HepG2 (cell line): ENCODE results near the gene P2RY6. TPM values are rescaled to one million over a fixed set of nuclear protein-coding genes. Genes with fewer than 3 reads are reported as not detected.

Experiments
- ATRX ChIP-seq: sonication (generic); formaldehyde crosslinking; IDR thresholded peaks from 2 replicates; pipeline ENCODE4 v1.4.0; 2020; ENCODE audit warnings: missing genetic modification reagents, borderline replicate concordance
- CTCF ChIP-seq: sonication (generic); formaldehyde crosslinking; IDR thresholded peaks from 2 replicates; pipeline ENCODE4 v1.5.0; 2020; ENCODE audit warnings: mild to moderate bottlenecking, missing genetic modification reagents, moderate library complexity
- FOSL2 ChIP-seq: sonication (generic); formaldehyde crosslinking; IDR thresholded peaks from 2 replicates; pipeline ENCODE4 v1.4.0; 2020; ENCODE audit warnings: missing genetic modification reagents
- GATAD1 ChIP-seq: IDR thresholded peaks from 2 replicates; pipeline ENCODE4 v1.6.1; 2016; ENCODE audit warnings: missing genetic modification reagents, missing compliant biosample characterization
- KAT2B ChIP-seq: fragments of 150-350 bp; IDR thresholded peaks from 2 replicates; pipeline ENCODE4 v1.6.1; 2014; ENCODE audit warnings: low read depth, low read length, borderline replicate concordance
- KDM6A ChIP-seq: IDR thresholded peaks from 2 replicates; pipeline ENCODE4 v1.6.1; 2016; ENCODE audit warnings: low read depth
- MLXIP ChIP-seq: sonication (generic); formaldehyde crosslinking; IDR thresholded peaks from 2 replicates; pipeline ENCODE4 v1.9.0; 2021; ENCODE audit warnings: missing genetic modification reagents, borderline replicate concordance
- NFE2L2 ChIP-seq: fragments of 150-350 bp; IDR thresholded peaks from 2 replicates; pipeline ENCODE4 v1.6.1; 2014; ENCODE audit warnings: low read length
- STAT5B ChIP-seq: sonication (generic); formaldehyde crosslinking; IDR thresholded peaks from 2 replicates; pipeline ENCODE4 v1.4.0; 2020; ENCODE audit warnings: missing genetic modification reagents
- TSC22D2 ChIP-seq: sonication (generic); formaldehyde crosslinking; IDR thresholded peaks from 2 replicates; pipeline ENCODE4 v1.5.1; 2020; ENCODE audit warnings: missing genetic modification reagents, mild to moderate bottlenecking, borderline replicate concordance
- ZBTB33 ChIP-seq: sonication (generic); formaldehyde crosslinking; IDR thresholded peaks from 2 replicates; pipeline ENCODE4 v1.4.0; 2020; ENCODE audit warnings: missing genetic modification reagents
- ZBTB43 ChIP-seq: sonication (generic); formaldehyde crosslinking; conservative IDR thresholded peaks from 2 replicates; pipeline ENCODE4 v1.4.0; 2020; ENCODE audit warnings: missing genetic modification reagents
- ZMYM3 ChIP-seq: sonication (generic); formaldehyde crosslinking; IDR thresholded peaks from 2 replicates; pipeline ENCODE4 v1.5.1; 2020; ENCODE audit warnings: mild to moderate bottlenecking, missing genetic modification reagents
- ZNF431 ChIP-seq: sonication (generic); formaldehyde crosslinking; IDR thresholded peaks from 2 replicates; pipeline ENCODE4 v1.9.0; 2022; ENCODE audit warnings: missing genetic modification reagents, low read depth, mild to moderate bottlenecking, borderline replicate concordance
- ZNF556 ChIP-seq: sonication (generic); formaldehyde crosslinking; IDR thresholded peaks from 2 replicates; pipeline ENCODE4 v1.4.0; 2020; ENCODE audit warnings: mild to moderate bottlenecking, missing genetic modification reagents, borderline replicate concordance
- ZNF569 ChIP-seq: sonication (generic); formaldehyde crosslinking; IDR thresholded peaks from 2 replicates; pipeline ENCODE4 v1.5.0; 2020; ENCODE audit warnings: mild to moderate bottlenecking, missing genetic modification reagents, moderate library complexity, borderline replicate concordance
- ZNF670 ChIP-seq: sonication (generic); formaldehyde crosslinking; IDR thresholded peaks from 2 replicates; pipeline ENCODE4 v1.8.0; 2022; ENCODE audit warnings: mild to moderate bottlenecking, missing genetic modification reagents, borderline replicate concordance
- ZXDC ChIP-seq: sonication (generic); formaldehyde crosslinking; IDR thresholded peaks from 2 replicates; pipeline ENCODE4 v1.5.0; 2020; ENCODE audit warnings: mild to moderate bottlenecking, missing genetic modification reagents
- polyA plus RNA-seq, 8 experiments: library from polyadenylated mRNA; depleted of rRNA in 3 of 8; stranded (reverse) in 7 of 8; unstranded in 1 of 8; fragments of >200 nt; fragmentation: Illumina TruSeq in 4 of 8; extraction: Trizol in 4 of 8; gene quantifications; 2 replicates each; pipeline versions ENCODE4 v1.2.1 to v1.2.3, GENCODE V29; 2011 to 2016; ENCODE audit warnings: low read depth in 4 of 8, missing spikeins in 1 of 8, mixed read lengths in 1 of 8; ENCODE audit not compliant: insufficient read depth in 1 of 8
- total RNA-seq, 5 experiments: library from RNA; depleted of rRNA; stranded (reverse); fragments of >200 nt; fragmentation: Illumina TruSeq; extraction: Trizol; gene quantifications; 2 replicates each; pipeline ENCODE4 v1.2.3, GENCODE V29; 2016; ENCODE audit warnings: low read depth in 1 of 5

P2RY6 gene
- total and polyA plus RNA-seq, 2 of the 13 experiments (the other 11 are each of a cell fraction or from before 2014, with no cell fraction given), result 0.09 to 0.29 TPM

- TF ChIP-seq ZBTB33 (no peak), STAT5B (CRISPR knock-in tag) (no peak), NFE2L2 (no peak), CTCF (CRISPR knock-in tag) (peak; percentile 98), ZBTB43 (CRISPR knock-in tag) (no peak), ZNF670 (CRISPR knock-in tag) (no peak), KAT2B (no peak), FOSL2 (CRISPR knock-in tag) (peak; percentile 31; the same call in 1 of the 2 replicates), ATRX (CRISPR knock-in tag) (no peak), ZNF556 (CRISPR knock-in tag) (no peak), ZNF569 (CRISPR knock-in tag) (no peak), ZNF431 (CRISPR knock-in tag) (no peak), ZXDC (no peak), KDM6A (CRISPR knock-in tag) (no peak), TSC22D2 (CRISPR knock-in tag) (peak; percentile 15; the same call in 1 of the 2 replicates), MLXIP (CRISPR knock-in tag) (no peak), GATAD1 (CRISPR knock-in tag) (peak; percentile 29; the same call in 1 of the 2 replicates), ZMYM3 (CRISPR knock-in tag) (no peak)
These were observed 17.0 kb downstream of the P2RY6 start (continued) for GRCh38 chr11:73288873-73289707.
